ENCODE results near the gene RAB3IL1.

The RAB3IL1 gene

DNA sequence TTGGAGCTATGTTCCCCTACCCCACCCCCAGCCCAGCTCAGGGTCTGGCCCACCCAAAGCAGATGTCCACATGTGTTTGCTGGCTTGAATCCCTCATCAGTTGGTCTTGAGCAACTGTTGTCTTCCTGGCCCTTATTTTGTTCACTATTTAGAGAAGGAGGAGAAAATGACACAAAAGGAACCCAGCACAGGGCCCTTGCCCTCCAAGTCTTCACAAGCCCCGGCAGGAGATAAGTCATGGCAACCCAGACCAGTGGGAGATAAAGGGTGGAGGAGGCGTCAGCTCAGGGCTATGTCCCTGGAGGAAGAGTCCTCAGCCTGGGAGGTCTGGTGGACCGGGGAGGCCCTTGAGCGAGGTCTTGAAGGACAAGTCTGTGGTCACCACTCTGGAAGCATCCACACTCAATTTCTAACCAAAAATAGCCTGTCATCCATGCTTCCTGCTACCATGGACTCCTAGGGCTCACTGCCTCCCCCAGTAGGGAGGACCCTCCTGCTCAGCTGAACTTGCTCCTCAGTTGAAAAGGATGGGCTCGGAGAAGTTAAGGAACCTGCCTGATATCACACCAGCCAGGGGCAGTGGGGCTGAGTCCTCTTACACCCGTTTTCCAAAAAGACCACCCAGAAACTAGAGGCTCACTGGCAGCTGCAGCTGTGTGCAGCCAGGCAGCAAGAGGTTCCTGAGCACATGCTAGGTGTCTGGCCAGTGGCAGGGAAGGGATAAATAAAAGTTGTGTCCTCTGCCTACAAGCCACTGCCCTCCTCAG lies 1.8 kb upstream of the RAB3IL1 start:
- no peak for DNase-seq

DNA sequence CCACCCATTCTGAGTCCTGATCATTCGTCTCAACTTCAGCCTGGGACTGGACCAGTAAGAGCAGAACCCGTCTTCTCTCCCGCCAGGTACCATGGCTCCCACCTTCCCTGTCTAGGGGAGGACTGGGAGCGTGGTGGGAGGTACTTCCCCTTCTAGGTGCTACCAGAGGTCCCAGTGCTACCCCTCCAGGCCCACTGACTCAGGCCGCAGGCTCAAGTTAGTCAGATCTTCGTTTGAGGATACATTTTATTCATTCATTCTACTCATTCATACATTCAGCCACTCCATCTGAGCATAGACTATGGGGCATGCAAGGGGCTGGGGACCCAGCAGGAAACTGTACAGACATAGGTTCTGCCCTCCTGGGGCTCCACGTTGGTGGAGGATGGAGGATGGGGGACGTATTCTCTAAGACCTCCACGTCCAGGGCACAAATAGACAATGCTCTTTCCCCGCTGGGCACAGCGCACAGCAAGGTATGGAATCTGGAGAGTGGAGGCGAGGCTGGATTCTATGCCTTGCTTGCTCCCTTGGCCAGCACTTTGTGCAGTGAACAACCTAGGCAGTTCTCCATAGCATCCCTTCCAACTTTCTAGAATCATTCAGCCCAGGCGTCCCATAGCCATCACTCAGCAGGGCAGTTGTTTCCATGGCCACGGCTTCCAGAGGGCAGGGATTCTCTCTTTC lies 1.0 kb upstream of the RAB3IL1 start:
- DNase-seq, result no peak

DNA sequence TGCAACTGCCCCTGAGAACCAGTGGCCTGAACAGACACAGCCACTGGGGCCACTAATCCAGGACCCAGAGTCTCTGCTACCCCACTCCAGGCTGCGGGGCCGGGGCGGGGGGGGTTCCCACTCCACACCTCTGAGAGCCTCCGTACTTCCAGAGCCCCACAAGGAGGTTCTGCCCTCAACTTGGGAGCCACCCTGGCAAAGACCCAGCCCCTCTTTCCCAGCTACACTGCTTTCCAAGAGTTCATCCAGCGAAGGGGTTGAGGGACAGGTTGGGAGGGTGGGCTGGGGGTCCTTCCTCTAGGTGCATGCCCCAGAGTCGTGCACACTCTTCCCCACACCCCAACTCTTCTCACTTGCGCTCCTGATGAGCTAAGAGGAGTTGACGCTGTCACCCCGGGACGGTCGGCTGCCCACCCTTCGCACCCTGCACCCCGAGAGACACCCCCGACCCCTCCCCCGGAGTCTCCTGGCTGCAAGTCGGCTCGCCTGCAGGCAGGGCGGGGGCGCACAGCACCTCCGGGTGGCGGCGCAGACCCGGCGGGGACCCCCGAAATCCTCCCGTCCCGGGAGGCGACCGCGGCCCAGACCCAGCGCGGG lies 531 bp downstream of the RAB3IL1 start:
- DNase-seq, result no peak

DNA sequence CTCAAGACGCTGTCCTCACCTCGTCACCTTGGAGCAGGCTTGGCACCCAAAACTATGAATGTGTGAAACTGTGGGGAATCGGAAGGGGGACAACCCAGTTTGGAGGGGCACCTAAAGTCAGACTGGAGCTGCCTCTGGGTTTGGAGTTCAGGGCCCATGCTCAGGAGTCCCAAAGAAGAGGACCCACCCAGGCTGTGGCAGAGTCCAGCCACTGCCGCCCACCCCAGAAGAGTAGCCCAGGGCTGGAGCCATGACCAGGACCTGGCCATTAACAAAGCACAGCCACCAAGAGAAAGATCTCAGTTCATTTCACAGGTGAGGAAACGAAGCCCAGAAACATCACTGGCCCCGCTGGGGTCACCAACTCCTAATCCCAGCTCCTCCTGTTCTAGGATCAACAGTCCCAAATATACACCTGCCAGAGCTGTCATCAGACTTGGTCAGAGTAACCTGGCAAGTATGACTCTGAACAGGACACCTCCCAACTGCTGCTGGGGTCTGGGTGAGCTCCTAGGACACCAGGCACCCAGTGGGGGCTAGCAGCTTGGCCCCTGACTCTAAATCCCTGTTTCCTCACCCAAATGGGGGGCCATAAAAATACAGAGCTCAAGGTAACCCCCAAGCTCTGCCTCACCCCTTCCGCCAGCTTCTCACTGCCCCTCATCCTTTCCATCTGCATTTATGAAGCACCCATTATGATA lies 2.7 kb downstream of the RAB3IL1 start:
- DNase-seq, result no peak

DNA sequence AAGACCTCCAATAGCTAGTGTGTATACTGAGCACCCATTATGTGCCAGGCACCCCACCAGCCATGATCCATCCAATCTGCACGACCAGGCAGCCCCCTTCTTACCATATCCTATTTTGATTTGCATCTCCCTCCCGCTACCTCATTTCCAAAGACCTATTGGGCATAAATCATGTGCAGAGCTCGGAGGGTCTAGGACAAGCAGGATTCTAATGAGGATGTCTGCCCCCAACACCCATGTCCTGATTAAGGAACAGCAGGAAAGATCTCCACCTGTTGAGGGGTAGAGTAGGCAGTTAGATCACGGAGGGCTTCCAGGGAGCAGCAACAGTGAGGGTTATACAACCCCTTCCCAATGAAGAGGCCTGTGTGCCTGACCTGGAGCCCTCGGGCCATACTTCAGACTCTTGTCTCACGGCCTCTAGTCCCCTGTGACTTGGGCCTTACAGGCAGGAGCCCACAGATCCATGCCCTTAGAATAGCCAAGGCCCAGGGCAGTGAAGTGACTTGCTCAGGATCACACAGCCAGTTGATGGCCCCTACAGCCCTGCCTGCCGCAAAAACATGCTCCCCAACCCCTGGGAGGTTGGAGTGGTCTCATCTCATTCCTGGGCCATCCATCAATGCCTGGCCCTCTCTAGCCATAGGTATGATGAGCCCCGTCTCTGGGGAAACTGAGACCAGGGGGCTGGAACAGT lies 3.5 kb downstream of the RAB3IL1 start:
- no peak for DNase-seq

DNA sequence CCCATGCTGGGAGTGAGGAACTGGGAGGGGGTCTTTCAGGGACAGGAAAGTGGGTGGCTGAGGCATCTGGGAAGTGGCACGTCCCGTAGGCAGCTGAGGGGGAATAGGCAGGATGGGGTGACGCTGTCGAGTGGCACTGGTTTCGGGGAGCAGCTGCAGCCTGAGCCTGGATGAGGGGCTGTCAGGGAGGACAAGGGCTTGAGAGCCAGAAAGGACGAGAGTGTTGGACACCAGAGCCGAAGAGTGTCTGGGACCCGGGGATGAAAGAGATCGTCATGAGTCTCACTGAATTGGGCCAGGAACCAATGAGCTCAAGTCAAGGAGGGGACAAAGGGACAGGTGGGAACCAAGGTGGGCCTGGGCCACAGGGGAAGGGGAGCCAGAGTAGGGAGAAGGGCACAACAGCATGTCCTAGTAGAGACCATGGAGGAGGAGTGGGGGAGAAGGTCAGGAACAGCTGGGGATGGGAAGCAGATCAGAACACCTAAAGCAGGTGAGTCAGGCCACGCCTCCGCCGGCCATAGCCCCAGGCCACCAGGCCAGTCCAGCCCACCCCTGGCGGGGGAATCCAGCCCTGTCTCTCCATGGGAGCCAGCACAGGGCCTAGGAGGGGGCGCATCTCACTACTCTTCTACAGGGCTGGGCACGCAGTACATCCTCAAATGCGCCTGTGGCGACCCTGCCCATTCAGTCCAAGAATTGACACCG lies 4.2 kb downstream of the RAB3IL1 start:
- DNase-seq, result no peak

DNA sequence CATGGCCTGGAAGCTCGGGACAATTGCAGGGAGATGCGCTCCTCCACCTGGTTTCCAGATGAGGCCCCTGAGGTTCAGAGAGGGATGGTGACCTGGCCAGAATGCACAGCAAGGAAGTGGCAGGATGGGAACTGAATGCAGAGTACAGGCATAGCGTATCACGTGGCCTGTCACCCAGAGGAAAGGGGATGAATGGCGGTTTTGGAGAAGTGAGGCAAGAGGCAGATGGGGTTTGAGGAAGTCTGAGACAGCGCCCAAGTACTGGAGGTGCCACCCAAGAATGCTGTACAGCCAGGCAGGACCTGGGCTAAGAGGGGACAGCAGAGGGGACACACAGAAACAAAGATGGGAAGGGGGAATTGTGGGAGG lies 4.9 kb downstream of the RAB3IL1 start:
- DNase-seq, result peak; percentile 86 to 87

DNA sequence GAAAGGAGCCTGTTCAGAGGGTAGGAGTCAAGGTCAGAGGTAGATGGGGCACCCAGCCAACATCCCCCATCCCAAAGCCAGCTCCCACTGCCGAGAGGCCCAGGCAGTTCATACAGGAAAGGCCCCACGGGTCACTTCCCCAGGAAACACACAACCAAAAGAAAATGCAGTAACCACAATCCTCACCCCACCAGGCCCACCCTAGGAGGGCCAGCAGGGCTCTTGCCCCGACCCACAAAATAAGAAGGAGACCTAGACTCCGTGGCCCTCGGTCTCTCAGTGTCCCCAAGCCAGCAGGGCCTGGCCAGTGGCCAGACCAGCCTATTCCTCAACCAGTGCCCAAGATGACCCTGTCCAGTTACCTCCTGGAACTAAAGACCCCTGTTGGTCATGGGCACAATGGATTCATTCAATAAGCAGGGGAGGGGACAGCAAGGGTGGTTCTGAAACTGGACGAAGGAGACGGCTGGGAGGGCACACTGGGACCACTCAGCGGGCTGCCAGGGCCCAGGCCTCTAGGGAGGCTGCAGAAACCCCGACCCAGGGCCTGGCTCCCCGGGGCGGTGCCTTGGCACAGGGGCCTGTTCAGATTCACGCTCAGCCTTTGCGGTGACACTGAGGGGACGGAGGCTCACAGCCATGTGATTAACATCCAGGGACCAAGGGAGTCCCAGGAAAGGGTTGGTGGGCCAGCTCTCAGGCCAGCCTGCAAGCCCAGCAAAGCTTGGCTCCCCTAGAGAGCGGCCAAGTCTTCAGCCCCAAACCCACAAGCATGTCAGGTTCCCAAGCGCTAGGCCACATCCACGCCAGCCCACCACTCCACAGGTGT lies 5.5 kb downstream of the RAB3IL1 start:
- DNase-seq, result no peak

DNA sequence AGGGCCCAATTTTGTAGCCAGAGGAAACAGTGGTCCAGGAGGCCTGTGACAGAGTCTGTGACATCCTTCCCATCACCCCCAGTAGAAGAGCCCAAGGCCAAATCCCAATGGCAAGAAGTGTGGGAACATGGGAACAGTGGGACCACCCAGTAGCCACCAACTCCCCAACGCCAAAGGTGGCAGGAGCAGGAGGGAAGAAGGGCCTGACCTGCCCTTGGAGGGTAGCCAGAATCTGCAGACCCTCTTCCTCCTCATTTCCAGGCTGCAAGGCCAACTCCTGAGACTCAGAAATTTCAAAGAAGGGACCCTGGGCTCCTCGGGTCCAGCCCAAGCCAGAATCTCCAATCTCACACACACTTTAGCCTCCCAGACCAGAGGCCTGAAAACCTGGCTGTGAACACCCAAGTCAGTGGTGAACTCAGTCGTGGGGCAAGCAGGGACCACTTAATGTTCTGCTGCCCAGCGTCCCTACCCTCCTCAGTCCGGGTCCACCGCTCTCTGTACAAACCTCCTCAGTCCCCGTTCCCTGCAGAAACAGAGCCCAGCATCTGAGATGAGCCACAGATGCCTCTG lies 6.2 kb downstream of the RAB3IL1 start:
- DNase-seq, result no peak

DNA sequence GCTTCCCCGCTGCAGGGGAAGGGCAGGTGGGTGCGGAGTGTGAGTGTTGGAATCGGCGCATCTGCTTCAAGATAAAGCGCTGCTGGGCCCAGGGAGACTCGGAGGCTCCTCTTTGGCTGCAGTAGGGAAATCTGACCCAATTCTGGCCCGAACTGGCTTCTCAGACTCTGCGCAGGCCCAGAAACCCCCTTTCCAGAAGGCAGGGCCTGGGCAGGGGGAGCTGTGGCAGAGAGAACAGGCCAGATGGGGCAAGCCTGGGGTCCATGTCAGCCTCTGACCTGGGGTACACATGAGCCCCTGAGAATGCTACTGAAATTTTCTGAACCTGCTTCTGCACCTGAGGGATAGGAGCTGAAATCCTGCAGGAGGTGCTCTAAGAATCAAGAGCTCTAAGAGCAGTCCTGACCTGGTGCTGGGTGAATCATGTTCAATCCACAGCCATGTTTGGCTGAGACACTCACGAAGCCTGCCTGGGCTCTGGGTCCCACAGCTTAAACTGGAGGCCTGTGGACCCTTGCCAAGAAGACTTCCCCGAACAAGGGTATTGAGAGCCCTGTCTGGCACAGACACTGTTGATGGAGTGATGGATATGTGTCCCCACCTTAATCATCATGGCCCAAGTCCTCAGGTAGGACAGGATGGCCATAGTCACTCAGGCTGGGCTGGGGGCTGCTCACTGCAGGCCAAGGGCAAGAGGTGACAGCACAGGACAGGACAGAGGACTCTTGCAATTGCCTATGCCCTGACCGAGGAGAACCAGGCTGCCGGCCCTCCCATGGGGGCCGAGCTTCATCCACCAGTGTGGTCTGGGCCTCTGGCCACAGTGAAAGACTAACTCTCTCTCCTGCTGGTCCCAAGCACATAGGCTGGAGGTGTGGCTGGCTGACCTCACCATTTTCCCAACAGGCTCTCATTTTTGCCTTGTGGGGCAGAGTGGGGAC lies 6.9 kb downstream of the RAB3IL1 start:
- no peak for DNase-seq

DNA sequence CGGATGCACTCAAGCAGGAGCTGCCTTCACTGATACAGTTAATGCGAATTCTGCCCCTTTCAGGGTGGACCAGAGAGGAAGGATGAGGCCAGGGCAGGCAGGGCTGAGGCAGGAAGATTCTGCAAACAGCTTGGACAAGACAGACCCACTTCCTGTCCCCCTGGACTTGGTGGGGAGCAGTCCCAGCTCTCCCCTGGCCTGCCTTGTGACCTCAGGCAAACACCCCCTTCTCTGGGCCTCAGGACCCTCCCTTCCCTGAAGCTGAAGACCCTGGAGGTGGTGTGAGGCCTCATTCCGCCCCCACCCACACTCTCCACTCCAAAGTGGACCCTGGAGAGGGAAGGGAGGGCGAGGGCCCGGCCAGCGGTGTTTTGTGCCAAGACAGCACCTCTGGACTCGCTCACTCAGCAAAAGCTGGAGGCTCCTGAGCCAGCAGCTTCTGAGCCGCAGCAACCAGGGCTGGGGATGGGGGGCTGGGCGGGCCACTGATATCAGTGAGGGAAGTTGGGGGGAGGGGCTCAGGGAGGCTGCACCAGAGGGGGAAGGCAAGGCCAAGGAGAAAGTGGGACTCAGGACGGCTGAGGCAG lies 8.5 kb downstream of the RAB3IL1 start:
- no peak for DNase-seq

DNA sequence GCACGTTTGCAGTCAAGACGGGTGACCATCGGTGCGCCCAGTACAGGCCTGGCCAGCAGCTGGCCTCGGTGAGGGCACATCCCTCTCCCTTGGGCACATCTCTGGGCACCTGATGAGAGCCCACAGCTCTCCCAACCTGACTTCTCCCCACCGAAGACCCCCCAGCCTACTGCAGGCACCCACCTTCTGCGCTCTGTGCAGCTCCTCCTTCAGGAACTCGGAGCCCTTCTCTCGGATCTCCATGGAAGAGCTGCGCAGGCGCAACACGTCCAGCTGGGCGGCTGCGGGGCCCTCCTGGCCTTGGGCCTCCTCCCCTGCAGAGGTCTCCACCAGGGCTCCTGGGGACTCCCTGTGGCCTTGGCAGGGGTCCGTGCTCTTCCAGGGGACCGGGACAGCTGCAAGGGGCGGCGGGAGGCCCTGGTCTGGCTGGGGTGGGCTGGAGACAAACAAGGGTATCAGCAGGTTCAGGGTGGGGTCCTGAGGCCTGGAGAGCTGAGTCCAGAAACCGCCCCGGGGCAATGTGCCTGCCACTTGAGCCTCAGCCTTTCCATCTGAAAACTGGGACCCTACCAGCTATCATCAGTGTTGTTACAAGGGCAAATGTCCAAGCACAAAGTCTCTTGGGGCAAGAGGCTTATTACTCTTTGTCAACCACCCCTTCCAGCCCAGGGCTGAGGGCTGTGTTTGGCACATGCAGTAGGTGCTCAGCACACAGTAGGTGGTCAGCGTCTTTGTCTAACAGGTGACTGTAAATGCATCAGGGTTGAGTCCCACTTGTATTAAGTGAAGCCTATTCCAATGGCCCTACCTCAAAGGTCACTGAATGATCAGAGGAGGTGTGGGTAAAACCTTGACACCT lies 9.3 kb downstream of the RAB3IL1 start:
- DNase-seq, result no peak

DNA sequence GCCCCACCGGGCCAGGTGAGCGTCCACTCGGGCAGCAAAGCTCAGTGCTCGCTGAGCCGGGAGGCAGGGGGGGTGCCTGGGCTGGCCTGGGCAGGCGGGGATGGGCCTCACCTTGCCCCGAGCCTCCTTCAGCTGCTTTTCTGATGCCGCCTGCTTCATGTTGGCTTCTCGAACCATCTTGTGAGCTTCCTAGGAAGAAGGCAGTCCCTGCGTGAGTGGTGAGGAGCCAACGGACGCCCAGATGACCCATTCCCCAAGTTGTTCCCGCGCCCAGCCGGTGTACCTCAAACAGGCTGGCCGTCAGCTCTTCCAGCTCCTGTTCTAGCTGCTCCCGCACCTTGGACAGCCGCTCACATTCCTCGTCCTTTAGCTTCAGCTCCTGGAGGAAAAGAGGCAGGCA lies 10.1 kb downstream of the RAB3IL1 start:
- no peak for DNase-seq

DNA sequence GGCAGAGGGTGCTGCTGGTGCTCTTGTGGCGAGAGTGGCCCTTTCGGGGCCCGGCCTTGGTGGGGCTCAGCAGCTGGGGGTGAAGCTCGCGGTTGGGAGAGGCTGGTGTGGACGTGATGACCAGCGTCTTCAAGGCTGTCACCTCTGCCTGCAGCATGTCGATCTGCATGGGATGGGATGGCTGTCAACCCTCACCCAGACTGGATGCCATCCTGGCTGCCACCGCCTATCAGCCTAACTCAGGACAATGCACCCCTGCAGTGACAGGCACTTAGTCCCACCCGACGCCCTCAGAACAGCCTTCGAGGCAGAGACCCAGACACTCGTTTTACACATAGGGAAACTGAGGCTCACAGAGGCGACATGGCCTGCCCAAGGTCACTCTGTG lies 10.8 kb downstream of the RAB3IL1 start:
- DNase-seq, result no peak

DNA sequence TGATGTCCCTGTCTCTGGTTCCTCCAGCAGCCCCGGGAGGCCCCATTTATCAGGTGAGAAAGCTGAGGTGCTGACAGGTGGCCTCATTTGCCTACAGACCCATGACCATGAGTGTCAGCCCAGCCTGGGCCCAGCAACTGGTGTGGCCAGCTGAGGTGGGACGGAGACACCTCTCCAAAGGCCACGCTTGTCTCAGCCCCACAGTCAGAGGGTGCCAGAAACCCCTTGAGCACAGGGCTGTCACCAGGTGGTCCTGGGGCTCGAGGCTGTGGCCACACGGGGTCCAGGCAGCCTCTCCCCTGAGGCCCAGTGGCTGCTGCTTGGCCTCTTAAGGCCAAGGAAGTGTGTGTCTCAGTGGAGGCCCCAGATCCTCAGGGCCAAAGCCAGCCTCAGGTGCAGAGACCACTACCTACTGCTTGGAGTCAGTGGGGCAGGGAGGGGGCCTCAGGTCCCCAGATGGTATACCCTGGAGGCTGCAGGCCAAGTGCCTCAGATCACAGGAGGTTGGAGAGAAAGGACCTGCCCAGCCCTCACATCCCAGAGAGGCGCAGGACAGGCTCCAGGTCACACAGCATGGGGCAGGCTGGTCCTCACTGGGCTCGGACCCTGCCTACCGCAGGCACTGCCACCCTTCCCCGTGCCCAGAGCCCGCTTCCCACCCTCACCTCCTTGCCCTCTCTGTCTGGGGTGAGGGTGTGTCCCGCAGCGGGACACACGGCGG lies 11.4 kb downstream of the RAB3IL1 start:
- DNase-seq, result no peak

DNA sequence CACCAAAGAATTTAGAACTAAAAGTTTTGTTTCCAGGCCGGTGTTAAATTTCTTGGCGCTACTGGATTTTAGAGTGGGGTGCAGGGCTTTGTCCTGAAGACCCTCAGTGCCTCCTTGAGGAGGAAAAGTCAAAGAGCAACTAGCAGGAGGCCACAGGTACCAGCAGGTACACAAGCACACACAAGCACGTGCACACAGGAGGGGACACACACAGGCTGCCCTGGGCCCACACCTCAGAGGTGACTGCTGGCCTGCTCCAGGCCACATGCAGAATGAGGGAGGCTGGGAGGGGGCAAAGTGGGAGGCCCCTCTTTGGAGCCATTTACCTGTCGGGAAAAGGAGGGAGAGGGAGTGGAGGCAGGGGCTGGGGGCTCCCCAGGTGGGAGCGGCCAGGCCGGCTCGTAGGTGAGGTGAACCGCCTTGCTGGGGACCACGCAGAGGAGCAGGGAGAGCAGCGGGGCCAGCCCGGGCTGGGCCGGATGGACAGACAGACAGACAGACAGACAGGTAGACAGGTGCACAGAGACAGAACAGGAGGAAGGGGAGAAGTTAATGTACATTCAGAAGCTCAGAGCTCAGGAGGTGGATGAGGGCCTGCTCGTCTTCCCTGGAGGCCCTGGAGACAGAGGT lies 12.2 kb downstream of the RAB3IL1 start:
- no peak for DNase-seq

DNA sequence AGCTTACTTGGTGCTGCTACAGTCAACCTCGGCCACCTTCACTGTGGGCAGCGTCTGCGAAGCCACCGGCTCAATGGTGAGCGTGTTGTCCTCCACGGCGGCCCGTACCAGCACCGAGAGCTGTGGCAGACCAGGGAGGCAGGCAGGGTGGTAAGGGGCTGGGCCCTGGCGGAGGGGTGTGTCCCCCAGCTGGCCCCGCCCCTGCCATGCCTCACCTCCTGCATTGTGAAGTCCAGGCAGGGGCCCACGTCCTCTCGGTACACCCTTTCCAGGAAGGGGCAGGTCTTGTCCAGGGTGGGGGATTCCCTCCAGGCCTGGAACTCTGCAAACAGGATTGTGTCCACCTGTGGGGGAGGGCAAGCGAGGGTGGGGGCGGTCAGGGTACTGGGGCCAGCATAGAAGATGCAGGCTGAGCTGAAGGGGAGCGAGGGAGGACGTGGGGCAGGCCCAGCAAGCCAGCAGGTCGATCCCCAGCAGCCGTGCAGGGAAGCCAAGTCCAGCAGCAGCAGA lies 12.8 kb downstream of the RAB3IL1 start:
- DNase-seq, result no peak
